Heart left ventricle (tissue), 16 donors: ENCODE data around the gene PTPRN2. TPM values are rescaled to one million over a fixed set of nuclear protein-coding genes. Genes with fewer than 3 reads are reported as not detected.

Experiments
- ATAC-seq, 4 donors: fragments of 200-7000 bp; cut with Tn5 transposase; one replicate each; pipeline ENCODE4 v1.9.1; 2020 to 2022; ENCODE audit warnings: moderate library complexity in 4 of 4, mild to moderate bottlenecking in 3 of 4, moderate number of reproducible peaks in 1 of 4
- DNase-seq, 5 donors: peaks; one replicate each; pipeline ENCODE4 v3.0.0-alpha.2; 2020
- H3K27ac ChIP-seq, 12 donors: fragments of 200-600 bp; sonication (generic) in 4 of 12; one replicate each; pipeline versions ENCODE4 v1.5.0 to v1.8.0; 2016 to 2022; ENCODE audit warnings: mild to moderate bottlenecking in 2 of 12
- H3K27me3 ChIP-seq, 9 donors: fragments of 200-600 bp; sonication (generic) in 2 of 9; one replicate each; pipeline versions ENCODE4 v1.5.1 to v1.8.0; 2016 to 2022; ENCODE audit warnings: mild to moderate bottlenecking in 3 of 9
- H3K36me3 ChIP-seq, 9 donors: fragments of 200-600 bp; sonication (generic) in 2 of 9; one replicate each; pipeline versions ENCODE4 v1.5.0 to v1.8.0; 2018 to 2022; ENCODE audit warnings: mild to moderate bottlenecking in 2 of 9
- H3K4me1 ChIP-seq, 12 donors: fragments of 200-600 bp; sonication (generic) in 4 of 12; one replicate each; pipeline versions ENCODE4 v1.5.0 to v1.8.0; 2016 to 2022; ENCODE audit warnings: mild to moderate bottlenecking in 3 of 12
- H3K4me3 ChIP-seq, 12 donors: fragments of 200-600 bp; sonication (generic) in 4 of 12; one replicate each; pipeline versions ENCODE4 v1.5.0 to v1.8.0; 2017 to 2022; ENCODE audit warnings: mild to moderate bottlenecking in 9 of 12, moderate library complexity in 4 of 12
- H3K9me3 ChIP-seq, 12 donors: fragments of 200-600 bp; sonication (generic) in 4 of 12; one replicate each; pipeline versions ENCODE4 v1.5.0 to v1.8.0; 2016 to 2022; ENCODE audit warnings: mild to moderate bottlenecking in 1 of 12
- CTCF ChIP-seq, 12 donors: fragments of 200-600 bp; sonication (generic) in 4 of 12; IDR thresholded peaks; one replicate each; pipeline versions ENCODE4 v1.5.0 to v1.8.0; 2018 to 2022; ENCODE audit warnings: antibody characterized with exemption in 12 of 12, mild to moderate bottlenecking in 5 of 12
- POLR2A ChIP-seq, 2 donors: fragments of 450-650 bp; IDR thresholded peaks; one replicate each; pipeline ENCODE4 v1.6.1; 2017; ENCODE audit warnings: antibody characterized with exemption in 2 of 2, mild to moderate bottlenecking in 2 of 2, moderate library complexity in 2 of 2
- WGBS, 4 donors: extraction: QIAGEN DNeasy Blood & Tissue Kit in 2 of 4; methylation state at CpG; one replicate each; pipeline versions ENCODE4 v1.1.5 to v1.1.7; 2013 to 2018; 5-methylcytosine and 5-hydroxymethylcytosine counted together
- intact Hi-C, 10 donors: fragments of 100-400 bp; cut with DNase I; formaldehyde crosslinking; loops; one replicate each; pipeline versions ENCODE4 v1.11.1 to v1.14.2; 2022
- polyA plus RNA-seq, 2 donors: library from polyadenylated mRNA; stranded (reverse); fragments of 200-250 nt; gene quantifications; one replicate each; pipeline ENCODE4 v1.2.3, GENCODE V29; 2013
- total RNA-seq, 9 donors: library from RNA; depleted of rRNA in 2 of 9; stranded (reverse); fragments of >200 nt in 2 of 9; fragmentation: NEBNext Ultra II Directional in 3 of 9; extraction: Animal tissue kit (Norgen Biotek cat#: 25700) in 3 of 9; gene quantifications; one replicate each; pipeline versions ENCODE4 v1.1.0 to v1.2.4, GENCODE V29; 2016 to 2023
- donor health status: ischemic (EF 13 %, LVEDD 7.1; RV severe dilation, severe dysfunction).
- donor health status: healthy with polysubstance abuse.
- donor health status: DM: no; HTN: yes; CAD: no.
- donor health status: DM: no; HTN: no; CAD: no.
- donor health status: ischemic (EF 25% LVEDD 6.9; RV normal size, moderate dysfunction).
- donor health status: ischemic (EF 25% LVEDD 5.7; RV mildly dilated, moderate dysfunction).
- donor health status: healthy.
- donor health status: DM: yes; HTN: yes; CAD: no.
- donor health status: ischemic (EF 35%, LVEDD 5.7; RV mildly dilated, moderate dysfunction).
- donor health status: nonischemic (EF 11% LVEDD 7.7; RV severe dilation, severe dysfunction).
- donor health status: DM: yes; HTN: yes; CAD: no.
- donor health status: PGD.
- donor health status: ischemic (EF 29% LVEDD 5.4; RV normal size, mild dysfunction).
- donor health status: nonischemic (EF 23%, LVEDD 6.1; RV moderate dilation, normal function).

PTPRN2 gene
- total and polyA plus RNA-seq, 11 donors: 0.61 to 2.3 (median 1.3) TPM

GRCh38 chr7:158097106-158097452 lies 490.5 kb downstream of the PTPRN2 start:
- ATAC-seq (no peak), DNase-seq (no peak)
- no peak overlapping the region for H3K4me3 ChIP-seq
- no peaks in the 10 kb centered on the region for H3K9me3 ChIP-seq
- no peaks in the 10 kb centered on the region for H3K4me1 ChIP-seq
- intact Hi-C loops: no loop called here
- WGBS, 4 donors: 84 to 91% (median 88%) methylated on average over 10 of the region's 10 CpGs
- H3K27ac ChIP-seq: no peak overlapping the region
- no peak for TF ChIP-seq CTCF (IDR thresholded peaks at IDR 0.05)
- TF ChIP-seq POLR2A (IDR thresholded peaks at IDR 0.05): no peak
- H3K27me3 ChIP-seq: peaks cover 0 to 7% (median 0%) of the 10 kb centered on the region in 9 donors
- no peaks in the 10 kb centered on the region for H3K36me3 ChIP-seq

GRCh38 chr7:158096582-158096981 lies 491.0 kb downstream of the PTPRN2 start:
- no peaks in the 10 kb centered on the region for H3K9me3 ChIP-seq
- no peaks in the 10 kb centered on the region for H3K4me1 ChIP-seq
- H3K27me3 ChIP-seq: peaks cover 0 to 7% (median 0%) of the 10 kb centered on the region in 9 donors
- DNase-seq (no peak), ATAC-seq (no peak)
- TF ChIP-seq POLR2A (IDR thresholded peaks at IDR 0.05) (no peak), CTCF (IDR thresholded peaks at IDR 0.05) (no peak)
- no peak overlapping the region for H3K4me3 ChIP-seq
- no peak overlapping the region for H3K27ac ChIP-seq
- intact Hi-C loops: no loop called here
- 59 to 66% (median 62%) methylated on average over 8 of the region's 8 CpGs for WGBS, 4 donors
- no peaks in the 10 kb centered on the region for H3K36me3 ChIP-seq

GRCh38 chr7:158094671-158095226 lies 492.9 kb downstream of the PTPRN2 start:
- H3K27ac ChIP-seq: no peak overlapping the region
- no peaks in the 10 kb centered on the region for H3K36me3 ChIP-seq
- ATAC-seq: no peak
- intact Hi-C loops: no loop called here
- 71 to 74% (median 73%) methylated on average over 12 of the region's 12 CpGs for WGBS, 4 donors
- H3K4me1 ChIP-seq: no peaks in the 10 kb centered on the region
- peaks cover 0 to 7% (median 0%) of the 10 kb centered on the region in 9 donors for H3K27me3 ChIP-seq
- no peak for DNase-seq
- no peaks in the 10 kb centered on the region for H3K9me3 ChIP-seq
- no peak for TF ChIP-seq POLR2A (IDR thresholded peaks at IDR 0.05)
- TF ChIP-seq CTCF (IDR thresholded peaks at IDR 0.05): no peak
- no peak overlapping the region for H3K4me3 ChIP-seq

GRCh38 chr7:158094046-158094445 lies 493.6 kb downstream of the PTPRN2 start:
- intact Hi-C loops: no loop called here
- ATAC-seq: no peak
- no peaks in the 10 kb centered on the region for H3K4me1 ChIP-seq
- no peaks in the 10 kb centered on the region for H3K9me3 ChIP-seq
- no peak for DNase-seq
- WGBS, 4 donors: 87 to 91% (median 89%) methylated on average over 10 of the region's 10 CpGs
- H3K4me3 ChIP-seq: no peak overlapping the region
- no peaks in the 10 kb centered on the region for H3K36me3 ChIP-seq
- H3K27ac ChIP-seq: no peak overlapping the region
- H3K27me3 ChIP-seq: peaks cover 0 to 7% (median 0%) of the 10 kb centered on the region in 9 donors
- no peak for TF ChIP-seq CTCF (IDR thresholded peaks at IDR 0.05)
- no peak for TF ChIP-seq POLR2A (IDR thresholded peaks at IDR 0.05)
